Measurements from ENCODE around the gene PARD3.

DNA sequence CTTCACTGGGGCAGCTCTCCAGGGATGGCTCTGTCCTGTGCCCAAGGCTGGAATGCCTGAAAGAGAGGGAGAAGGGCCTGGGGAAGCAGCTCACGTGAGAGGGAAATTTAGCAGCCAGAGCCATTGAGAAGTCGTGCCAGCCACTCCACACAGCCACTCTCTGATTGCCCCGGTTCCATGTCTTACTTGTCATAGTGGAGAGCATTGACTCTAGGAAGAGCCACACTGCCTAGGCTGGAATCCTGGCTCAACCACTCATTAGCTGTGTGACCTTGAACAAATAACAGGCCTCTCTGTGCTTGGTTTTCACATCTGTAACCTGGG lies 728.0 kb downstream of the PARD3 start:
- no peak for TF ChIP-seq CTCF (IDR thresholded peaks at IDR 0.05)
- TF ChIP-seq POLR2A (IDR thresholded peaks at IDR 0.05) = no peak
